Fibroblast of villous mesenchyme (primary cell): Measurements from ENCODE around the gene CD109. TPM values are rescaled to one million over a fixed set of nuclear protein-coding genes. Genes with fewer than 3 reads are reported as not detected.

Experiments
- DNase-seq: peaks from one replicate; pipeline ENCODE4 v3.0.0-alpha.2; 2010; ENCODE audit warnings: low read depth
- H3K4me3 ChIP-seq: 2 replicates; pipeline ENCODE4 v1.5.1; 2011; ENCODE audit warnings: low read depth, mild to moderate bottlenecking, low read length
- CTCF ChIP-seq: IDR thresholded peaks from 2 replicates; pipeline ENCODE4 v1.5.1; 2012; ENCODE audit warnings: low read depth, mild to moderate bottlenecking, low read length; ENCODE audit not compliant: insufficient read depth
- total RNA-seq: library from RNA; depleted of rRNA; stranded (reverse); fragments of >200 nt; gene quantifications from 2 replicates; pipeline ENCODE4 v1.2.3, GENCODE V29; 2012

Gene CD109
- total RNA-seq, 1 donor = 27.2 TPM

GRCh38 chr6:73738367-73739028 is 42.5 kb downstream of the CD109 start:
- no peak for DNase-seq
- no peak for TF ChIP-seq CTCF
- no peak overlapping the region for H3K4me3 ChIP-seq

- no peak overlapping the region for H3K4me3 ChIP-seq
- peak; percentile 83 for DNase-seq
- peak; percentile 79 for TF ChIP-seq CTCF
Measured at GRCh38 chr6:73739096-73739495, 43.1 kb downstream of the CD109 start.

GRCh38 chr6:73742433-73742832 is 46.4 kb downstream of the CD109 start:
- DNase-seq = no peak
- TF ChIP-seq CTCF = no peak
- no peak overlapping the region for H3K4me3 ChIP-seq

GRCh38 chr6:73743081-73743480 is 47.1 kb downstream of the CD109 start:
- no peak for TF ChIP-seq CTCF
- H3K4me3 ChIP-seq = no peak overlapping the region
- no peak for DNase-seq

GRCh38 chr6:73743556-73743955 is 47.6 kb downstream of the CD109 start:
- no peak for TF ChIP-seq CTCF
- peak; percentile 68 for DNase-seq
- no peak overlapping the region for H3K4me3 ChIP-seq

- TF ChIP-seq CTCF = no peak
- no peak for DNase-seq
- no peak overlapping the region for H3K4me3 ChIP-seq
Measured at GRCh38 chr6:73746787-73747186, 50.8 kb downstream of the CD109 start.

- H3K4me3 ChIP-seq = no peak overlapping the region
- no peak for DNase-seq
- no peak for TF ChIP-seq CTCF
Measured at GRCh38 chr6:73747289-73747688, 51.3 kb downstream of the CD109 start.
